CD4-positive, alpha-beta T cell (primary cell): ENCODE results near the gene SLC2A9. TPM values are rescaled to one million over a fixed set of nuclear protein-coding genes. Genes with fewer than 3 reads are reported as not detected.

ENCODE experiments used
- ATAC-seq: fragments of 200-7000 bp; cut with Tn5 transposase; one replicate; pipeline ENCODE4 v1.10.0; 2022; ENCODE audit warnings: mild to moderate bottlenecking; ENCODE audit not compliant: poor library complexity
- CTCF ChIA-PET: fragments of 350-600 bp; sonication (Branson Sonifier 250); formaldehyde crosslinking; loops from one replicate; lab custom pipeline; 2021; ENCODE audit warnings: antibody characterized with exemption, inconsistent platforms; lab: Charles Lee
- POLR2A ChIA-PET: fragments of 350-600 bp; sonication (Branson Sonifier 250); formaldehyde crosslinking; loops from one replicate; lab custom pipeline; 2021; ENCODE audit warnings: antibody characterized with exemption, inconsistent platforms; lab: Charles Lee
- DNase-seq, 14 experiments: peaks; one replicate each; pipeline ENCODE4 v3.0.0-alpha.2; 2013 to 2020; ENCODE audit warnings: mixed read lengths in 2 of 14
- H3K27ac ChIP-seq, 2 donors: one replicate each; pipeline versions ENCODE4 v1.5.1 to v1.7.0; 2013; ENCODE audit warnings: low read length in 2 of 2, low read depth in 1 of 2, mild to moderate bottlenecking in 1 of 2
- H3K27me3 ChIP-seq, 2 experiments: 1 replicate in 1 of 2; 2 replicates in 1 of 2; pipeline versions ENCODE4 v1.6.1 to v1.7.0; 2013; ENCODE audit warnings: low read length in 2 of 2, control low read depth in 1 of 2, mild to moderate bottlenecking in 1 of 2, moderate library complexity in 1 of 2; ENCODE audit not compliant: insufficient read depth in 2 of 2, control insufficient read depth in 1 of 2
- H3K36me3 ChIP-seq: one replicate; pipeline ENCODE4 v1.6.1; 2013; ENCODE audit warnings: low read length, control low read depth; ENCODE audit not compliant: insufficient read depth
- H3K4me1 ChIP-seq: one replicate; pipeline ENCODE4 v1.6.1; 2013; ENCODE audit warnings: low read length, control low read depth; ENCODE audit not compliant: insufficient read depth
- H3K4me3 ChIP-seq: one replicate; pipeline ENCODE4 v1.5.1; 2013; ENCODE audit warnings: mild to moderate bottlenecking, low read length, moderate library complexity
- H3K9me3 ChIP-seq, 2 experiments: 1 replicate in 1 of 2; 2 replicates in 1 of 2; pipeline versions ENCODE4 v1.6.1 to v1.7.0; 2013; ENCODE audit warnings: low read length in 2 of 2, mild to moderate bottlenecking in 2 of 2, control low read depth in 1 of 2, moderate library complexity in 1 of 2; ENCODE audit not compliant: control insufficient read depth in 1 of 2, insufficient read depth in 1 of 2
- H3K27ac Mint-ChIP-seq: one replicate; pipeline ENCODE4 v1.8.0; 2020; ENCODE audit warnings: mixed read lengths
- H3K27me3 Mint-ChIP-seq: one replicate; pipeline ENCODE4 v1.8.0; 2021; ENCODE audit warnings: mixed read lengths
- H3K36me3 Mint-ChIP-seq: one replicate; pipeline ENCODE4 v1.8.0; 2021; ENCODE audit warnings: low read depth, mixed read lengths
- H3K4me1 Mint-ChIP-seq: one replicate; pipeline ENCODE4 v1.8.0; 2021; ENCODE audit warnings: low read depth, mixed read lengths
- H3K4me3 Mint-ChIP-seq: one replicate; pipeline ENCODE4 v1.8.0; 2020; ENCODE audit warnings: mild to moderate bottlenecking, mixed read lengths
- H3K9me3 Mint-ChIP-seq: one replicate; pipeline ENCODE4 v1.8.0; 2020; ENCODE audit warnings: mixed read lengths
- CTCF ChIP-seq: fragments of 200-600 bp; IDR thresholded peaks from one replicate; pipeline ENCODE4 v1.8.0; 2022; ENCODE audit warnings: antibody characterized with exemption, mild to moderate bottlenecking
- intact Hi-C, 2 experiments: fragments of 100-400 bp; cut with DNase I in 1 of 2; cut with micrococcal nuclease in 1 of 2; formaldehyde crosslinking; loops; one replicate each; pipeline versions ENCODE4 v1.15.1 to v1.9.0; 2023 to 2025; cut with DNase I, micrococcal nuclease
- total RNA-seq, 174 experiments: library from RNA in 2 of 174; stranded (reverse) in 2 of 174; gene quantifications; one replicate each; pipeline ENCODE4 v1.2.3 and lab custom pipeline; 2021 to 2026

Gene SLC2A9
- total RNA-seq, 2 experiments from 2014 or later: 2.2 to 3.6 TPM

GRCh38 chr4:9811806-9812205, 209.5 kb downstream of the SLC2A9 start:
- Mint-ChIP-seq H3K9me3 (no peaks in the 10 kb centered on the region), H3K4me3 (no peak overlapping the region), H3K4me1 (no peaks in the 10 kb centered on the region), H3K27ac (no peak overlapping the region), H3K36me3 (no peaks in the 10 kb centered on the region), H3K27me3 (peaks cover 16% of the 10 kb centered on the region)
- Histone ChIP-seq H3K27me3 (no peaks in the 10 kb centered on the region), H3K4me3 (no peak overlapping the region), H3K27ac (no peak overlapping the region), H3K4me1 (no peaks in the 10 kb centered on the region), H3K36me3 (no peaks in the 10 kb centered on the region), H3K9me3 (no peaks in the 10 kb centered on the region)
- intact Hi-C loops: no loop called here
- DNase-seq: no peak
- no peak for ATAC-seq
- ChIA-PET CTCF (no interaction called here), POLR2A (no interaction called here)
- no peak for TF ChIP-seq CTCF

GRCh38 chr4:9808077-9808476, 213.2 kb downstream of the SLC2A9 start:
- ChIA-PET CTCF (no interaction called here), POLR2A (no interaction called here)
- Mint-ChIP-seq H3K4me3 (no peak overlapping the region), H3K27me3 (peaks cover 23% of the 10 kb centered on the region), H3K4me1 (no peaks in the 10 kb centered on the region), H3K27ac (no peak overlapping the region), H3K9me3 (no peaks in the 10 kb centered on the region), H3K36me3 (no peaks in the 10 kb centered on the region)
- no peak overlapping the region for H3K27ac ChIP-seq
- intact Hi-C loops: no loop called here
- no peak overlapping the region for H3K4me3 ChIP-seq
- no peaks in the 10 kb centered on the region for H3K27me3 ChIP-seq
- DNase-seq (no peak), ATAC-seq (no peak)
- no peak for TF ChIP-seq CTCF
- no peaks in the 10 kb centered on the region for H3K36me3 ChIP-seq
- H3K4me1 ChIP-seq: no peaks in the 10 kb centered on the region
- H3K9me3 ChIP-seq: no peaks in the 10 kb centered on the region

GRCh38 chr4:9804918-9805317, 216.4 kb downstream of the SLC2A9 start:
- Mint-ChIP-seq H3K27ac (no peak overlapping the region), H3K36me3 (no peaks in the 10 kb centered on the region), H3K27me3 (peaks cover 22% of the 10 kb centered on the region), H3K4me1 (no peaks in the 10 kb centered on the region), H3K4me3 (no peak overlapping the region), H3K9me3 (no peaks in the 10 kb centered on the region)
- intact Hi-C loops: no loop called here
- CTCF ChIA-PET: no interaction called here
- Histone ChIP-seq H3K9me3 (no peaks in the 10 kb centered on the region), H3K27ac (no peak overlapping the region), H3K4me3 (no peak overlapping the region), H3K36me3 (no peaks in the 10 kb centered on the region), H3K27me3 (peaks cover 0 to 4% of the 10 kb centered on the region in 2 experiments), H3K4me1 (no peaks in the 10 kb centered on the region)
- TF ChIP-seq CTCF: no peak
- DNase-seq: no peak
- POLR2A ChIA-PET: no interaction called here
- ATAC-seq: no peak
